SKM-1 treated with dmso at 0.1 percent for 144 hours (cell line): Measurements from ENCODE around the gene IGLL5.

ENCODE experiments used
- DNase-seq: peaks from one replicate; lab custom pipeline; 2025; ENCODE audit not compliant: unreplicated experiment; lab: John Stamatoyannopoulos, UW

Gene IGLL5

DNA sequence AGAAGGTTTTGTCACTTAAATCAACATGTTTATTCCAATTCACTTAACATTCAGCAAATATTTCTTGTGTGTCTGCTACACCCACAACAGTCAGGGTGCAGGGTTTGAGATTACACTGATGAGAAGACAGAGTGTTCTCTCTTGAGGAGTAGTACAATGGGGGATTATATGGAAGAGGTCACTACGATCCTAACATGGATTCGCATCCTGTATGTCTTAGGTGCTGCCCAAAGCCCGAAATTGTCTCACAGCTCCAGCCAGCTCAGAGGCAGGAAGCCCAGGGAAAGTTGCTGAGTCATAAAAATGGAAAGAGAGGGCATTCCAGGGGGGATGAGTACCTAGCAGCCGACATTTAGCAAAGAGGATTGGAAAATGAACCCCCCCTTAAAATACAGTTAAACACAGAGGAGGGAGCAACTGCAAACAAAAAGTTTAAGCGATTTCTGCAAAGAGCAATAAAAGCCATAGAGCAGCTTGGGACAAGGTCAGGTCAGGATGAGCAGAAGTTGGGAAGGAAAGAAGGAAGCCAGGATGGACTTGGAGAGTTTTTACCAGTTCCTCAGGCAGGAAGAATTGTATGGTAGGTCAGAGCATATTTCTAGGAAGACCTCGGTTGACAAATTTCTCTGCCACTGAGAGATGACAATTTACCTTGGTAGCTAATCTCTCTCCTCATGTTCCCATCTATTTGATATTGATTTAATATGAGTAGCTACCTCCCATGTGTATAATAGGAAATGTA, 49.5 kb downstream of the IGLL5 start:
- DNase-seq = no peak

DNA sequence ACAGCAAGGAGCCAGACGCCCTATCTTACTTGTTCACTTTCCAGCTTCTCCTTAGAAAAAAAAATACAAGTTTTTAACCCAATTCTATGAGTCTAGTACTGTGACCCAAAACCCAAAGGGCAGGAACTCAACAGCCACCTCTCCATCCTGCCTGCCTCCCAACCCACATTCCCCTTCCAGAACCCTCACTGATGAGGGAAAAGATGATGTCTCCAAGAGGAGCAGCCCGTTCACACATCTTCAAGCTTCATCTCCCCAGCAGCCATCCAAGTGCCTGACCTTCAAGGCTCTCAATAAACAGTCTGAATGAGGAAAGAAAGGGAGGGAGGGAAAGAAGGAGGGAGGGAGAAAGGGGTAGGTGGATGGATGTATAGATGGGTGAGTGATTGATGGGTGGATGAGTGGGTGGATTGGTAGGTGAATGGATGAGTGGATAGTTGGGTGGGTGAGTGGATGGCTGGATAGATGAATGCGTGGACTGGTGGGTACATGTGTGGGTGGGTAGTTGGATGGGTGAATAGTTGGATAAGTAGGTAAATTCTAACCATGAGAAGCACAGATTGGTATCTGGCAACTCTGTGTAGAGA, 50.4 kb downstream of the IGLL5 start:
- no peak for DNase-seq

DNA sequence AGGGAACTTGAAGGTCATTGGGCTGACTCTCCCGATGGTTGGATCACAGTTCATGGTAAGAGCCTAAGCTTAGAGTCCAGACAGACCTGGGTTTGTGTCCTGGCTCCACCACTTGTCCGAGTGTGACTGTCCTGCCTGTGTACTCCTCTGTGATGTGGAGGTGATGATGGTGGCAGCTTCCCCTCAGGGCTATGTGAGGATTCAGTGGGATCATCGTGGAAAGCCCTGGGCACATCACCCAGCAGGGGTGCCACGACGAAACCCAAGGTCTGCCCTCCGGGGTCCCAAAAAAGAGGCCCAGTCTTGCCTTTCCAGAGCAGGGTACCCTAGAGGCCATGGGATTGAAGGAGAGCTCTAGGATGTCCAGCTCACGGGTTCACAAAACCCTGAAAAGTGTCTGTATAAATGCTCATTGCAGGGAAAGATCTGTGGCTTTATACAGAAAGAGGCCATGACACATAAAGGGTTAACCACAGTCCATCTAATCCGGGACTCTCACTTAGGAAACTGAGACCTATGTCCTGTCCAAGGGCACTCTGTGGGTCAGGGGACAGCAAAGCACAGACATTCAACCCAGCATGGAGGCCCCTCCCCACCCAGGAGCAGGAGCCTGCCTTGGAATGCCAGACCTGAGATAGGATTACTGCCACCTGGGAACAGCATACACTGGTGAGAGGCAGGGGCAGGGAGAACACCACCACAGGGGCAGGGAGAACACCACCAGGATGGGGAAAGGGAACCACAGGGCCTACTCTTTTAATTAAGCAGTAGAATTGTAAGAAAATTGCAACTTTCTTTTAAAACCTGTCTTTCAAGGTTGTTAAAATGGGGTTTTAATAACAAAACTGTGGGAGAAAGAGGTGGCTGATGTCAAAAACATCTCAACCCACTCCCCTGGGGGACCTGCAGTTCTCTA, 51.3 kb downstream of the IGLL5 start:
- DNase-seq = no peak

DNA sequence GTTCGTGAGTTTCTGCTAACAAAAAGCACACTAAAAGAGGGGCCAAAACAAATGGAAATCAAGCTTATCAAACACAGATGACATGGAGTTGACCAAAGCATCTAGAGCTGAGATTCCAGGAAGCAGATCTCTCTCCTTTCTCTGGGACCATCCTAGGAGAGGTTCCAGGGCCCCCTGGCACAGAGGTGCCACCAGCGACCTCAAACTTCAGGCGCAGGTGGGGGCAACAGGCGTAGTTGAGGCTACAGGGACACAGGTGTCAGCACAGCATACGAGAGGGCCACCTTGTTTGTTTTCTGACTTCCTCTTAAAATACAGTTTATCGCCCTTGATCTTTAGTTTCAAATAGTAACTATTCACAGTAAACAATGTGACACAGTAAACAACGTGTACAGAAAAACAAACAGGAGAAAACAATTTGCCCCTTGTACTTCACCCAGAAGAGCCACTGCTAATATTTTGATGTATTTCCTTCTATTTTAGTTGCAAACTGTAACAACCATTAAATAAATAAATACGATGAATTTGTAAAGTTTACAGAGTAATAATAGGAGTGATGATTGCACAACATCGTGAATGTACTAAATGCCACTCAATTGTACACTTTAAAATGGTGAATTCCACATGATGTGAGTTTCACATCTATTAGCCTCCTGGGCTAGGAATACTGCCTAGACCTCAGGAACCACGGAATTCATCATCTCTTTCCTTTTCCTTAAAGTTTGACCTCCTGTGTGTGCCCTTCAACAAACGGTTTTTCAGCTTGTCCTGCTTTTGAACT, 52.2 kb downstream of the IGLL5 start:
- DNase-seq = no peak

DNA sequence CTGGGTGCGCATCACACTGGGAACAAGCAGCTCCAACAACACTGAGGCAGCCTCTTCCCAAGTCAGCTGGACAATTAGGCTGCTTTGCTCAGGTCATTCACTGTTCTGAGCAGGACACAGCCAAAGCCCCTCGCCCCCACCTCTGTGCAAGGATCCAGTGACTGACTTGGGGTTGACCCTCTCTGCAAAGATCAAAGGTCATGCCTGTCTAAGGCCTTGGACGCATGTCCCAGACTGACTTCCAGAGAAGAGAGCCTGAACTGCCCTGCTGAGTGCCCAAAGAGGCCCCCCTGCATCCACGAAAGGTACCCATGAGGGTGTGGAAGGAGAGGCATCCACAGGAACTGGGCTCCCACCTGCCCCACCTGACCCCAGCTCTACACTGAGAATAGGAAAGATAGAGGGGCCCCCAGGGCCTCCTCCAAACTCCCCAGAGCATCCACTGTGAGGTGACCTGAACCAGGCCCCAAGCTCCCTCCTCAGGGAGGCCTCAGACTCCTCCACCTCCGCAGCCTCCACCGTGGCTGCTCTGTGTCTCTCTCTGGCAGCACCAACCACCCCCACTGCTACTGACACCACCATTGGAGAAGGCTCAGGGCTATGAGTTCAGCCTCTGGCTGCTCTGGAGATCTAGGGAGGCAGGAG, 53.5 kb downstream of the IGLL5 start:
- DNase-seq = no peak

DNA sequence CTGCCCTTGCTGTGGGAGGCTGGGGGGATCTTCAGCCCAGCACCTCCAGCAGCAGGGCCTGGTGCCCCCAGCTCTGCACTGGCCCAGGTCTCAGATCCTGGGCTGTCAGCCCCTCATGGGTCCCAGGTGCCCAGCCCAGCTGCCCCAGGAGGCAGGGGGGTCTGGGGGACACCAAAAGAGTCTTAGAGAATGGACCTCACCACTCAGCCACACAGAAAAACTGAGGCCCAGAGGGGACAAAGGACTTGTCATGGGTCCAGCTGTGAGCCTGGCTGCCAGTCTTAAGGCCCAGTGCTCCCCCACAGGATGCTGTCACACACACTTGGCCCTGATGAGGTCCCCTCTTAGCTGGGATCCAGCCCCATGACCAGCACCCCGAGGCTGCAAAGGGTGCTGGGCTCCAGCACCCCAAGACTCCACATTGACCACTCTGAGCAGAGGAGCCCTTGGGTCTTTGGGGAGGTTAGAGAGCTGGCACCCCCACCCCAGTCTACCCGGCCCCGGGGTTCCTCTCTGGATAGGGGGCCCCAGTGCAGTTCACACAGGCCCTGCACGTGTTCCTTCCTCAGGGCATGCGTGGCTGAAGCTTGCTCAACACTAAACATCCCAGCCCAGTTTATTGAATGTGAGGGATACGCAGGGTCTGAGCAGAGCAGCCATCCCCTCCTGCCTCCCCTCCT, 54.4 kb downstream of the IGLL5 start:
- no peak for DNase-seq

DNA sequence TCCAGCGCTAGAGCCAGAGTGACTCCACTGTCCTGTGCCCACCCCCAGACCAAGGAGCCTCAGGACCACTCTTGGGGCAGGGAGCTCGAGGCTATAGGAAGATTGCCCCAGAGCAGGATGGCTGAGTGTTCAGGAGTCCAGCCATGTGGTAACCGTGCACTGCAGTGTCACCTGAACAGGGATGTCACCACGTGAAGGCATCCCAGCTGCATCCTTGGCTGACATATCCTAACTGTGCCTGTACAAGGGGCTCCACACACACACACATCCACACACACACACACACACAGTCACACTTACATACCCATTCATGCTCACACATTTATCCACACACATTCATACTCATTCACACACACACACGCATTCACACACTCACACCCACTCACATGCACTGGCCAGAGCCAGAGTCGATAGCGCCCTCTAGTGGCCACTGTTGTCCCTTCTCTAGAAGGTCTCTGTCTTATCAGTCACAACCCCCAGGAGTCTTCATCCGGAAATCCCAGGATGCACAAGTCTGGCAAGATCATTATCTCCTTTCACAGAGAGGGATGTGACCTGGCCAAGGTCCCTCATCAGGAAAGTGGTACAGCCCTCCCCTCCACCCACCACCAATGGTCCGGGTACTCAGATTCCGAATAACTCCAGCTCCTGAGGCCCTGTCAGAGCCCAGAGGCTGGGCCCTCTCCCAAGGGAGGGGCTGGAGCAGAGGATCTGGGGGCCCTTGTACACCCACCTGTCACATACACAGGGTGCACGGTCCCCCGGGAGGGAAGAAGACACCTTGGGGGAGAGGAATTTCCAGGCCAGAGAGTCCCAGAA, 55.1 kb downstream of the IGLL5 start:
- peak; percentile 52 for DNase-seq

DNA sequence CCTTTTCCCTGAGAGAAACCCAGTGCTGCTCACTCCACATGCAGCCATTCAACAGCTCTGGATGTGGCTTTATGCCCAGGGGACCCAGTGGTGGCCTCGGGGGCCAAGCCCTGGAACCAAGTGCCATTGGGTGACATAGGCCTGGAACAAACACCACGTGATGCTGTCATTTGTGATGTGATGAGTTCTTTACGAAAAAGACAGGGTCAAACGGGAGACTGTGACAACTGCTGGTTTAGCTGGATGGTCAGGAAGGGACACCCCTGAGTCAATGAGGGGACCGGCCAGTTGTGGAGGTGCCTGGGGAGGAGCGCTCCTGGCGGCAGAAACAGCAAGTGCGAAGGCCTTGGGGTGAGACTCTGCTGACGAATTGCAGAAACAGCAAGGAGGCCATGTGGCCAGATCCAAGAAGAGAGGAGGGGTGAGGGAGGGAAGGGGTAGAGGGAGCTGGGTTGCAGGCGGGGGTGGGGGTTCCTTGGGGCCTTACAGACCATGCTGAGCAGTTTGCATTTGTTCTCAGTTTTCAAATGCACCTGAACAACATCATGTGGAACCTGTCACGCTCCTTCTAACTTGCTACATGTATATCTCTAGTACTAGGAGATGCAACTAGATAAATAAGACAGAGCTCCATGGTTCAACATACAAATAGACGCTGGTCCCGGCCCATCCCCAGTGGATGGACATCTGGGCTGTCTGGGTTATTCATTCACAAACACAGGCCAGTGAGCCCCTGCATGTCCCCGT, 56.1 kb downstream of the IGLL5 start:
- no peak for DNase-seq

DNA sequence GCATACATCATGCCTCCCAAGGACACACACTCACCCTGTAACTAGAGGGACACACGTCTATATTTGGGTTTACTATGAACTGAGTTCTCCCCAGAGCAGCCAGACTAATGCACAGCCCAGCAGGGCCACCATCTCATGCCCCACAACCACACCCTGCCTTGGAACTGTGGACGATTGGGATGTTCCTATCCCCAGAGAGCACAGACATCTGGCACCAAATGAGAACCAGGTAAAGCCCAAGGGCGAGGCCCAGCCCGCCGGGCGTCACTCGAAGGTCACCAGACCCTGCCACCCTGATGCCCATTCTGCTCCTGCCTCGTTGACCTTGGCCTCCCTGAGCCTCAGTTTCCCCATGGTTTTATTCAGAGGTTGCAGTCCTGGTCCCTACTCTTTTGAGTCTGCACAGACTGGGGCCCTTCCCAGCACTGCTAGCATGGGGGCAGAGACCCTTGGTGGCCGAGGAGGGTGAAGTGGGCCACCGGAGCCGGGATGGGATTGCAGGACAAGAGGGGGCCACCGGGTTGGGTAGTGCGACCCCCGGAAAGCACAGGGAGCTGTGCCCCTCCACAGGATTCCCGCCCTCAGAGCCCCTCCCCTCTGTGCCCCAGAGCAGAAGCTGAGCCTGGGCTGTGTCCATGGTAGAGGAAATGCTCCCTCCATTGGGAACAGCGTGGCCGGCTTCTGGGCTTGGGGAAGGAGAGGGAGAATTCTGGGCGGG, 56.8 kb downstream of the IGLL5 start:
- DNase-seq = no peak

DNA sequence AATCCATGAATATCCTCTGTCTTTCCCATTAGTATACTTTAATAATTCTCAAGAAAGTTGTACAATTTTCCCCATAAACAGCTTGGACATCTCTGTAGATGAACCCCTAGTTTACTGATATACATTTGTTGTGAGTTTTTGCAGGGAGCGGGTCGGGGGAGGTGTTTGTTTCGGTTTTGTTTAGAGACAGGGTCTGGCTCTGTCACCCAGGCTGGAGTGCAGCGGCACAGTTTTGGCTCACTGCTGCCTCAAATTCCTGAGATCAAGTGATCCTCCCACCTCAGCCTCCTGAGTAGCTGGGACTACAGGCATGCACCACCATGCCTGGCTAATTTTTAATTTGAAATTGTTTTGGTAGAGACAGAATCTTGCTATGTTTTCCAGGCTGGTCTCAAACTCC, 57.6 kb downstream of the IGLL5 start:
- no peak for DNase-seq
